ENCODE results near the gene HBG1. TPM values are rescaled to one million over a fixed set of nuclear protein-coding genes. Genes with fewer than 3 reads are reported as not detected.

HBG1 gene
- polyA plus RNA-seq, 1 experiment, result not detected

DNA sequence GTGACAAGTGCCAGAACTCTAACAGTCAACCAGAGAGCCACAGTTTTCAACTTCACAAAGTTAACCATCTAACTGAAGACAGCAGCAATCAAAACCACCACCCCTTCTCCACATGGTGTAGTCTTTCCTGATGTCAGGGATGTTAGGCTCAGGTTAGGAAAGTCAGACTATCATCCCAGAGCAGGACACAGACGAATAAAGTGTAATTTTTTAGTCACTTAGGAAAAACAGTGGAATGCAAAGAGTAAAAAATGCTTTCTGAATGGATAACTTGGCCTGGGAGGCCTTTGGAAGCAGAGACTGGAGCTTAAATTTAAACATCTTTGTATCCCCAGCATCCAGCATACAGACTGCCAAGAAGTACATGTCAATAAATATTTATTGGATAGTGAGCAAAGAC, 36.7 kb upstream of the HBG1 start:
- POLR2A ChIA-PET, result no interaction called here
- Histone ChIP-seq H3K36me3 (ENCODE audit: control insufficient read depth, insufficient read depth, low read length) (no peaks in the 10 kb centered on the region), H3K27me3 (ENCODE audit: control insufficient read depth, insufficient read depth, low read length) (no peaks in the 10 kb centered on the region), H3K4me3 (ENCODE audit: low read depth, low read length) (no peak overlapping the region)
- DNase-seq (ENCODE audit: low read depth), result no peak
- TF ChIP-seq, protein P1, sequence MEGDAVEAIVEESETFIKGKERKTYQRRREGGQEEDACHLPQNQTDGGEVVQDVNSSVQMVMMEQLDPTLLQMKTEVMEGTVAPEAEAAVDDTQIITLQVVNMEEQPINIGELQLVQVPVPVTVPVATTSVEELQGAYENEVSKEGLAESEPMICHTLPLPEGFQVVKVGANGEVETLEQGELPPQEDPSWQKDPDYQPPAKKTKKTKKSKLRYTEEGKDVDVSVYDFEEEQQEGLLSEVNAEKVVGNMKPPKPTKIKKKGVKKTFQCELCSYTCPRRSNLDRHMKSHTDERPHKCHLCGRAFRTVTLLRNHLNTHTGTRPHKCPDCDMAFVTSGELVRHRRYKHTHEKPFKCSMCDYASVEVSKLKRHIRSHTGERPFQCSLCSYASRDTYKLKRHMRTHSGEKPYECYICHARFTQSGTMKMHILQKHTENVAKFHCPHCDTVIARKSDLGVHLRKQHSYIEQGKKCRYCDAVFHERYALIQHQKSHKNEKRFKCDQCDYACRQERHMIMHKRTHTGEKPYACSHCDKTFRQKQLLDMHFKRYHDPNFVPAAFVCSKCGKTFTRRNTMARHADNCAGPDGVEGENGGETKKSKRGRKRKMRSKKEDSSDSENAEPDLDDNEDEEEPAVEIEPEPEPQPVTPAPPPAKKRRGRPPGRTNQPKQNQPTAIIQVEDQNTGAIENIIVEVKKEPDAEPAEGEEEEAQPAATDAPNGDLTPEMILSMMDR (IDR thresholded peaks at IDR 0.05; ENCODE audit: insufficient read depth, low read depth, low read length), result no peak
- CTCF ChIA-PET, result no interaction called here

DNA sequence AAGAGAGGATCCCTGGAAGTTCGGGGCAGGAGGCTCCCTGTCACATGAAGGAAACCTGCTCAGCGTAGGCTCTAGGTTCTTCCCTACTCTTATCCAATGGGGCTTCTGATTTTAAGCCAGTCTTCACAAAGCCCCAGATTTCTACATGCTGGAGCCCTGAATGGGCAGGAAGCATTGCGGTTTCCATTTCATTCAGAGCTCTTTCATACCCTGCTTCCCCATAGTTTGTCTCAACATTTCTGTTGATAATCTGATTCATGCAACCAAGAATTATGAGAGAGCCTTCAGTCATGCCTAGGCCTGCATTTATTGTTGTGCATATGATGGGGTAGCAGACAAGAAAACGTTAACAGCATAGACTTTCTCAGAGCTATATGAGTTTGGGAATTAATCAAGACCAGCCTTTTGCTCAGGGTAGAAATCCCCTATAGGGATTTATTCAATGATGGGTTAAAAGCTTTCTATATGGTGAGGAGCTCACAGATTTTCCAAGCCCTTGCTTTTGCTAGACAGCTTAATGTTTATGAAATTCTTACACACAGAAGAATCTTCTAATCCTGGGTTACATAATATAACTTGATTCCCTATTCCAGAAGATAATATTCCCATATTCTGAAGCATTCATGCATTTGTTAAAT, 36.2 kb upstream of the HBG1 start:
- TF ChIP-seq, protein P1 (IDR thresholded peaks at IDR 0.05; ENCODE audit: insufficient read depth, low read depth, low read length), result no peak
- Histone ChIP-seq H3K27me3 (ENCODE audit: control insufficient read depth, insufficient read depth, low read length) (no peaks in the 10 kb centered on the region), H3K4me3 (ENCODE audit: low read depth, low read length) (no peak overlapping the region), H3K36me3 (ENCODE audit: control insufficient read depth, insufficient read depth, low read length) (no peaks in the 10 kb centered on the region)
- ChIA-PET POLR2A (no interaction called here), CTCF (no interaction called here)
- DNase-seq (ENCODE audit: low read depth), result no peak

DNA sequence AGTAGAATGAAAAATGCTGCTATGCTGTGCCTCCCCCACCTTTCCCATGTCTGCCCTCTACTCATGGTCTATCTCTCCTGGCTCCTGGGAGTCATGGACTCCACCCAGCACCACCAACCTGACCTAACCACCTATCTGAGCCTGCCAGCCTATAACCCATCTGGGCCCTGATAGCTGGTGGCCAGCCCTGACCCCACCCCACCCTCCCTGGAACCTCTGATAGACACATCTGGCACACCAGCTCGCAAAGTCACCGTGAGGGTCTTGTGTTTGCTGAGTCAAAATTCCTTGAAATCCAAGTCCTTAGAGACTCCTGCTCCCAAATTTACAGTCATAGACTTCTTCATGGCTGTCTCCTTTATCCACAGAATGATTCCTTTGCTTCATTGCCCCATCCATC, 35.0 kb upstream of the HBG1 start:
- CTCF ChIA-PET, result interaction anchor here (1.2 kb wide), 1 partner anchor 95 kb away, joined by 3 read pairs; no protein-coding TSS in a partner anchor
- Histone ChIP-seq H3K36me3 (ENCODE audit: control insufficient read depth, insufficient read depth, low read length) (no peaks in the 10 kb centered on the region), H3K27me3 (ENCODE audit: control insufficient read depth, insufficient read depth, low read length) (no peaks in the 10 kb centered on the region), H3K4me3 (ENCODE audit: low read depth, low read length) (no peak overlapping the region)
- POLR2A ChIA-PET, result no interaction called here
- no peak for DNase-seq (ENCODE audit: low read depth)
- TF ChIP-seq, protein P1 (IDR thresholded peaks at IDR 0.05; ENCODE audit: insufficient read depth, low read depth, low read length), result no peak

DNA sequence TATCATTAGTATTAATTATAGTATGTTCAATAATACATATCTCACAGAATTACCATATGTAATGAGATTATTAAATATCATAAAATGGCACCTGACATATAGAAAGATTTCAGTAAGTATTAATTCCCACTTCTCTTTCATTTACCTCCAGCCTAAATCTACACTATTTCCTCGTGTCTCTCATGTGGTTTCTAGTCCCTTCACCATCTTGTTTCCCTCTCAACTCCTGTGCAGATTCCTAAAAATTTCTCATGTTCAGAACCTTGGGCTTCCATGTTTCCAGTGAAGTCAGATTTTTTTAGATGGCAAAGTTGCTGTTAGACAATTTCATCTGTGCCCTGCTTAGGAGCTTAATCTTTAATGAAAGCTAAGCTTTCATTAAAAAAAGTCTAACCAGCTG, 34.2 kb upstream of the HBG1 start:
- POLR2A ChIA-PET, result no interaction called here
- TF ChIP-seq, protein P1 (IDR thresholded peaks at IDR 0.05; ENCODE audit: insufficient read depth, low read depth, low read length), result no peak
- CTCF ChIA-PET, result no interaction called here
- Histone ChIP-seq H3K27me3 (ENCODE audit: control insufficient read depth, insufficient read depth, low read length) (no peaks in the 10 kb centered on the region), H3K4me3 (ENCODE audit: low read depth, low read length) (no peak overlapping the region), H3K36me3 (ENCODE audit: control insufficient read depth, insufficient read depth, low read length) (no peaks in the 10 kb centered on the region)
- no peak for DNase-seq (ENCODE audit: low read depth)

DNA sequence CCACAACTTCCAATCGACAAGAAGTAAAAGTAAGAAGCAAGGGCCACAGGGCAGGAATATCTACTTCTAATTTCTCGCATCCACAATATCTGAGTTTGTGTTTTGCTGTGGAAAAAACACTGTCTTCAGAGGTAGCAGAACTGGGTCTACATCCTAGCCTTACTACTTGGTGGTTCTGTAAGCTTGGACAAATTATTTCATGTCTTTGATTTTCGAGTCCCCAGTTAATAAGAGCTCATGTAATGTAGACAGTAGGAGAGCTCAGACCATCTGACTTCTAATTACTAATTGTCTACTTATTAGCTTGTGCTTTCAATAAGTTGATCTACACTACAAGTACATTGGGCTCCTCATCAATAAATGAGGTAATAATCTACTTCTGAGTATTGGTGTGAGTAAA, 33.4 kb upstream of the HBG1 start:
- TF ChIP-seq, protein P1 (IDR thresholded peaks at IDR 0.05; ENCODE audit: insufficient read depth, low read depth, low read length), result no peak
- ChIA-PET POLR2A (no interaction called here), CTCF (interaction anchor here (2.0 kb wide), 1 partner anchor 8 kb away, joined by 5 read pairs; no protein-coding TSS in a partner anchor)
- Histone ChIP-seq H3K4me3 (ENCODE audit: low read depth, low read length) (no peak overlapping the region), H3K36me3 (ENCODE audit: control insufficient read depth, insufficient read depth, low read length) (no peaks in the 10 kb centered on the region), H3K27me3 (ENCODE audit: control insufficient read depth, insufficient read depth, low read length) (no peaks in the 10 kb centered on the region)
- DNase-seq (ENCODE audit: low read depth), result no peak

All from BJ (cell line).